ENCODE measurements around the gene ASXL3.

The ASXL3 gene

GRCh38 chr18:33664241-33664874 lies 86.3 kb downstream of the ASXL3 start:
- no peak for DNase-seq (ENCODE audit: low read depth)

- DNase-seq (ENCODE audit: low read depth): no peak
Measured at GRCh38 chr18:33665187-33665586, 87.2 kb downstream of the ASXL3 start.

DNA sequence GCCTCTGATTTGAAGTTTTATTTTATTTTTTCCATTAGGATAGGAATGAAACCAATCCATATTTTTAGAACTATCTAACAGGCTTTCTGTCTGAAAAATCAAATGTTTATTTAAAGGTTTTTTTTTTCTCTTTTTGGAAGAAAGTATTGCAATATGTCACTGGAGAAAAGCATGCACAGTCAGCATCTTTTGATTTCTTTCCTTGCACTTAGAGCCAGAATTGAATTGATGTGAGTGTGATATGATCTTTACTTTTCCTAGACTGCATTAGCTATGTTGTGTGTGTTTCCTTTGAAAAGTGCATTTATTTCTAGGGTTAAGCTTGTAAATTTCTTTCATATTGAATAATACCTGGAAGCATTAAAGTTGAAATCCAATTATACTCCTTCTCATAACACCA lies 87.6 kb downstream of the ASXL3 start:
- no peak for DNase-seq (ENCODE audit: low read depth)

- no peak for DNase-seq (ENCODE audit: low read depth)
Measured at GRCh38 chr18:33666915-33667314, 88.9 kb downstream of the ASXL3 start.

DNA sequence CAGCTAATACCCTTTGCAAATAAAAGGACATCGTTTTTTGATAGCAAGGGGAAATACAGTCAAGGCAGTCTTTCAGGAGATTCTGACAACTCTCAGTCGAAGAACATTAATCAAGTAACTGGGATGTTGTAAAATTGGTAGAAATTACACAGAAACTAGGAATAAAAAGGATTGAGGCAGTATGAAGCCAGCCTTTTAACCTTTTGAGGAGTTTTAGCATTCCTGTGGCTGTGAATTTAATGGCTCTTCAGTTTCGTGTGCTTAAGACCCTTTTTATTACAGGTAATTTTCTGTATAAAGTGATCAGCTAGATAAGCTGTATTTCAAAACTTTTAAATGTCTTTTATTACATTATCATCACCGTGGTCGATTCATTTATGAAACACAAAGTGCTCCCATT lies 91.6 kb downstream of the ASXL3 start:
- DNase-seq (ENCODE audit: low read depth): no peak

- DNase-seq (ENCODE audit: low read depth): no peak
Measured at GRCh38 chr18:33670029-33670428, 92.0 kb downstream of the ASXL3 start.

GRCh38 chr18:33673689-33674088 lies 95.7 kb downstream of the ASXL3 start:
- DNase-seq (ENCODE audit: low read depth): no peak

- no peak for DNase-seq (ENCODE audit: low read depth)
Measured at GRCh38 chr18:33676593-33676992, 98.6 kb downstream of the ASXL3 start.

GRCh38 chr18:33677891-33678290 lies 99.9 kb downstream of the ASXL3 start:
- DNase-seq (ENCODE audit: low read depth): no peak

DNA sequence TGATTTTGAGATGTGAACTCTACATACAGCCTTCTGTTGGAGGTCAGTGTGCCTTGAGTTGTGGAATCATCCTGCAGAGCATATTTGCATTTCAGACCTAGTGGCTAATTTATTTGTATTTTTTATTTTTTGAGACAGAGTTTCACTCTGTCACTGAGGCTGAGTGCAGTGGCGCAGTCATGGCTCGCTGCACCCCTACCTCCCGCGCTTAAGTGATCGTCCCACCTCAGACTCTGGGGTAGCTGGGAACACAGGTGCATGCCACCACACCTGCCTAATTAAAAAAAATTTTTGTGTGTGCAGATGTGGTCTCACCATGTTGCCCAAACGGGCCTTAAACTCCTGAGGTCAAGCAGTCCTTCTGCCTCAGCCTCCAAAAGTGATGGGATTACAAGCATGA lies 104.4 kb downstream of the ASXL3 start:
- no peak for DNase-seq (ENCODE audit: low read depth)

- DNase-seq (ENCODE audit: low read depth): no peak
Measured at GRCh38 chr18:33694593-33694992, 116.6 kb downstream of the ASXL3 start.

DNA sequence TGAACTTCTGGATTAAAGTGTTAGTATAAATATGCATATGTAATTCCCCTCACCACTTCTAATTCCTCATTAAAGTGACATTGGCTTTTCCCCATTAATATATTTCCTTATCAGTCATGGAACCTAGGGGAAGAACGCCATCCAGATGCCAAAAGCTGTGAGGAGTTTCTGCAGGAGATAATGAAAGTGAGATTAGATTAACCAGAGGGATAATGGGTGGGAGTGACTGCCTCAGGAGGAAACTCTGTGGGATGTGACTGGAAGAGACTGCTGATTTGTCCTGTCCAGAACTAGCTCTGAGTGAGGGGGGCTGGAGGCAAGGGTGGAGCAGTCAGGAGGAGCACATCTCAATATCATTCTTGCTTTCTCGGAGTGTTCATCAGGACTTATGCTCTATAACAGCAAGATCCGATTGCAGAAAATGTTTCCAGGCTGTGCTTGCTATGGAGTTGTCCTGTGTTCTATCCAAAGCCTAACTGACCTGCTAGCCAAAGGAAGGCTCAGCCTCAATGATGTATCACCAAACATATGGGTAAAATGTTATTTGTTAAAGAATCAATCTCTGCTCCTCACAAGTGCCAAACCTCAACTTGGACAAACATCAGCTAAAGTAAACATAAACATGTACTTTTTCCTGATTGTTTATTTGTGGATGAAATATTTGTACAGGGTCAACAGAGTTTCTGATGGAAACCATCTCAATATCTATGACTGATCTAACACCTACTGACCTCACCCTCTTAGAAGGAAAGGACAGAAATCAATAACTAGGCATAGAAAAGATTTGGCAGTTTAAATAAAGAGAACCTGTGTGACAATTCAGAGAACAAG lies 118.5 kb downstream of the ASXL3 start:
- DNase-seq (ENCODE audit: low read depth): no peak

- no peak for DNase-seq (ENCODE audit: low read depth)
Measured at GRCh38 chr18:33697498-33697897, 119.5 kb downstream of the ASXL3 start.

- DNase-seq (ENCODE audit: low read depth): no peak
Measured at GRCh38 chr18:33699372-33699771, 121.4 kb downstream of the ASXL3 start.

GRCh38 chr18:33700513-33700976 lies 122.5 kb downstream of the ASXL3 start:
- DNase-seq (ENCODE audit: low read depth): no peak

- DNase-seq (ENCODE audit: low read depth): no peak
Measured at GRCh38 chr18:33702625-33703024, 124.6 kb downstream of the ASXL3 start.

- DNase-seq (ENCODE audit: low read depth): no peak
Measured at GRCh38 chr18:33706391-33706790, 128.4 kb downstream of the ASXL3 start.

GRCh38 chr18:33708876-33709275 lies 130.9 kb downstream of the ASXL3 start:
- no peak for DNase-seq (ENCODE audit: low read depth)

- DNase-seq (ENCODE audit: low read depth): no peak
Measured at GRCh38 chr18:33710269-33710668, 132.2 kb downstream of the ASXL3 start.

DNA sequence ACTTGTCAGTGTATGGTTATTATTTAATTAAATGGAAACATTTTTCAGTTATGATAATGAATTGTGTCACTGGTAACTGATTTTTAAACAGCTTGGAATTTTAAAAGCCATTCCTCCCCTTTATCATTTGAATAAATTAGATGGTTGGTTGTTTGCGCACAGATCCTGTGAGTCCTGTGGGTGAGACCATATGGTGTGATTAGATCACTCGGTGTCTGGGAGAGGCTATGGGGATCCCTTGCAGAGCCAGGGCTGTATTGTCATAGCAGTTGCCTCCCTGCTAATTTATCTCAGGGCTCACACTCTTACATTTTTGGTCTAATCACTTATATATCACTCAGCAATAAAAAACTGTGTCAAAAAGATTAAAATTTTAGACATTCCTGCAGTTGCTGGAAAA lies 133.5 kb downstream of the ASXL3 start:
- DNase-seq (ENCODE audit: low read depth): no peak

- no peak for DNase-seq (ENCODE audit: low read depth)
Measured at GRCh38 chr18:33712719-33713118, 134.7 kb downstream of the ASXL3 start.

DNA sequence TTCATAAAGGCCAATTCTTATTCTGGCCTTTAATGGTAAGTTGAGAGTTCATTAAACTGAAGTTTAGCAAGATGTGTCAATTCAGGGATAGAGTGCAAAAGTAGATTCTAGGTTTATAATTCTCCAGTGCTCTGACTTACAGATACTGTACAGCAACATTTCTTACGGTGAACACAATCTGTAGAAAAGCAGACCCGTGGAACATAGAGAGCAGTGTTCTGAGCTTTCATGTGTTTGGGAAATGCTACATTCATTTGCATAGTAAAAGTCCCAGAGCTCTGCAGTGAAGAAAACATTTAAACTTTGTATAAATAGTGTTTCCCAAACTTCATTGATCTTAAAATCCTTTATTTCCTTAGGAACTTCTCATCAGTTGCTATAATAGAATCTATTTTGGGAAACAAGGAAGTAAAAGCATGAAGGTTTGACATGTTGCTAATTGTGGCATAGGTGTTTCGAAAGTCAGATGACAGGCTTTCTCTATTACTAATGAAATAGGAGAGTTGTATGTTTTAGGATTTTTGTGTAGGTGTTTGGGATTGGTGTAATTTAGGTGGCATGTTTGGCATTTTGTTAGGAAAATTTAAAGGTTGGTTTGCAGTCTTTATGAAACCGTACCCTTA lies 138.2 kb downstream of the ASXL3 start:
- DNase-seq (ENCODE audit: low read depth): no peak

- DNase-seq (ENCODE audit: low read depth): no peak
Measured at GRCh38 chr18:33717339-33717738, 139.3 kb downstream of the ASXL3 start.
